HL-60 (cell line): ENCODE results near the gene ADAMTSL3.

ENCODE experiments used
- DNase-seq, 2 experiments: peaks; one replicate each; pipeline ENCODE4 v3.0.0-alpha.2; 2010 to 2020; ENCODE audit warnings: low read depth in 1 of 2, low spot score in 1 of 2
- H3K27ac ChIP-seq: fragments of 250-450 bp; sonication (Bioruptor Pico); replicated peaks from 2 replicates; pipeline ENCODE4 v1.5.1; 2020; ENCODE audit warnings: mild to moderate bottlenecking, moderate library complexity
- H3K27me3 ChIP-seq: fragments of 250-450 bp; sonication (Bioruptor Pico); 2 replicates; pipeline ENCODE4 v1.5.1; 2021; ENCODE audit warnings: mild to moderate bottlenecking, moderate library complexity; ENCODE audit not compliant: insufficient read depth, poor library complexity, severe bottlenecking
- H3K4me3 ChIP-seq: replicated peaks from 2 replicates; pipeline ENCODE4 v1.5.1; 2011; ENCODE audit warnings: mild to moderate bottlenecking, control low read depth, low read length; ENCODE audit not compliant: insufficient read depth
- CTCF ChIP-seq: IDR thresholded peaks from one replicate; pipeline ENCODE4 v1.5.1; 2011; ENCODE audit warnings: low read length, control low read depth, inconsistent platforms; ENCODE audit not compliant: insufficient read depth
- GABPA ChIP-seq: IDR thresholded peaks from 2 replicates; pipeline ENCODE4 v1.6.1; 2012; ENCODE audit warnings: low read depth
- POLR2AphosphoS5 ChIP-seq: IDR thresholded peaks from 2 replicates; pipeline ENCODE4 v1.6.1; 2012; ENCODE audit warnings: low read depth
- REST ChIP-seq: IDR thresholded peaks from 2 replicates; pipeline ENCODE4 v1.6.1; 2012; ENCODE audit warnings: low read depth; ENCODE audit not compliant: insufficient replicate concordance
- SPI1 ChIP-seq: IDR thresholded peaks from 2 replicates; pipeline ENCODE4 v1.6.1; 2012; ENCODE audit warnings: low read depth, mild to moderate bottlenecking, borderline replicate concordance

Gene ADAMTSL3

GRCh38 chr15:83720468-83720867, 66.5 kb downstream of the ADAMTSL3 start:
- no peak overlapping the region for H3K4me3 ChIP-seq
- DNase-seq: no peak
- no peak overlapping the region for H3K27ac ChIP-seq
- TF ChIP-seq GABPA: no peak
- no peak for TF ChIP-seq SPI1
- no peak for TF ChIP-seq REST
- TF ChIP-seq CTCF: no peak
- no peak for TF ChIP-seq POLR2AphosphoS5
- H3K27me3 ChIP-seq: no peaks in the 10 kb centered on the region

DNA sequence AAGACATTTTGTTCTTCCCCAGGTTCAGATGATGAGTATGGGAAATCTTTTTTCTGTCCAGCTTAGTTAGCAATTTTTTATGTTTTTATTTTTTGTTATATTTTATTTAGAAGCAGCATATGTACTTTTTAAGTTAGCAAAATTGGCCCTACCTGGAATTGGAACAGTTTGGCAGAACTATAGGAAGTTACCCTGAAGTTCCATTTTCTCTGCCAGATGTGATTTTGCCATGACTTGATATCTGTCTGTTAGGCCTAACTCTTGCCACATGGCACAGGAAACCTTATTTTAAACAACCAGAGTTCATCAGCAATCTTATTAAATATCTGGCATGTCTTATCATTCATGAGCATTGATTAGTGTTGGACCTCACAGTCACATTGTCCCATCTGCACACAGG, 67.1 kb downstream of the ADAMTSL3 start:
- Histone ChIP-seq H3K4me3 (no peak overlapping the region), H3K27ac (no peak overlapping the region), H3K27me3 (no peaks in the 10 kb centered on the region)
- DNase-seq: no peak
- TF ChIP-seq GABPA (no peak), CTCF (no peak), REST (no peak), SPI1 (no peak), POLR2AphosphoS5 (no peak)

DNA sequence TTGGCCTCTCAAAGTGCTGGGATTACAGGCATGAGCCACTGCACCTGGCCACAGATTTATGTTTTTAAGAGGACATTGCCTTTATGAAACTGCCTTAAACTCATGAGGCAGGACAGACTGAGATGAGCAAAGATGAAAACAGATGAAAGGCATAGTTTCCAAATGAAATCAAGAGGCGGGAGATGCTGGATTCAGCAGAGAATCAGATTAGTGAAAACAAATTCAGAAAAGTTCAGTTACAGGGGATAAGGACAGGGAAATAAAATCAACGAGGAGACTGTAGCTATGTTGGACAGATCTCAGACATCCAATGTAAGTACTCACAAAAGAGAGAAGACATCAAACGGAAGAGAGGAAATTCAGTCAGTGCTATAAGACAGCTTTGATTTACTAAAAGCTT, 68.1 kb downstream of the ADAMTSL3 start:
- TF ChIP-seq POLR2AphosphoS5: no peak
- TF ChIP-seq SPI1: no peak
- no peak for TF ChIP-seq GABPA
- no peak for TF ChIP-seq CTCF
- TF ChIP-seq REST: no peak
- no peak for DNase-seq
- no peak overlapping the region for H3K4me3 ChIP-seq

More for the DNA sequence above, 68.1 kb downstream of the ADAMTSL3 start:
- Histone ChIP-seq H3K27me3 (no peaks in the 10 kb centered on the region), H3K27ac (no peak overlapping the region)
